GM12892 (cell line): ENCODE measurements around the gene ZSCAN12.

Experiments used
- POLR2A ChIP-seq: IDR thresholded peaks from 2 replicates; pipeline ENCODE4 v1.6.1; 2011; ENCODE audit warnings: low read depth, low read length, control low read depth
- POLR2AphosphoS5 ChIP-seq: IDR thresholded peaks from 2 replicates; pipeline ENCODE4 v1.6.1; 2011; ENCODE audit warnings: low read depth, low read length, control low read depth
- TAF1 ChIP-seq: IDR thresholded peaks from 2 replicates; pipeline ENCODE4 v1.6.1; 2011; ENCODE audit warnings: low read depth, mild to moderate bottlenecking, control low read depth, low read length, borderline replicate concordance

GRCh38 chr6:28351087-28351486, 48.5 kb downstream of the ZSCAN12 start:
- TF ChIP-seq TAF1, result no peak
- no peak for TF ChIP-seq POLR2A
- TF ChIP-seq POLR2AphosphoS5, result no peak
